ENCODE data around the gene SPTA1.

- TF ChIP-seq CTCF (IDR thresholded peaks at IDR 0.05) (no peak), POLR2A (IDR thresholded peaks at IDR 0.05) (no peak)
These were observed 99.6 kb downstream of the SPTA1 start for GRCh38 chr1:158586942-158587341.
